Right atrium auricular region (tissue), 2 donors: ENCODE data around the gene THSD7B. TPM values are rescaled to one million over a fixed set of nuclear protein-coding genes. Genes with fewer than 3 reads are reported as not detected.

ENCODE experiments used
- DNase-seq: peaks from one replicate; pipeline ENCODE4 v3.0.0-alpha.2; 2019; ENCODE audit warnings: low spot score
- H3K27ac ChIP-seq, 2 donors: fragments of 200-600 bp; sonication (generic); 1 replicate in 1 of 2; 2 replicates in 1 of 2; pipeline ENCODE4 v1.5.1; 2016 to 2019
- H3K27me3 ChIP-seq, 2 donors: fragments of 200-600 bp; sonication (generic); one replicate each; pipeline versions ENCODE4 v1.5.1 to v1.6.0; 2017 to 2019
- H3K36me3 ChIP-seq: fragments of 200-600 bp; sonication (generic); one replicate; pipeline ENCODE4 v1.5.1; 2016
- H3K4me1 ChIP-seq, 2 donors: fragments of 200-600 bp; sonication (generic); one replicate each; pipeline versions ENCODE4 v1.5.1 to v1.6.0; 2017 to 2019
- H3K4me3 ChIP-seq, 2 donors: fragments of 200-600 bp; sonication (generic); 1 replicate in 1 of 2; 2 replicates in 1 of 2; pipeline ENCODE4 v1.5.1; 2017 to 2019; ENCODE audit warnings: mild to moderate bottlenecking in 1 of 2, moderate library complexity in 1 of 2
- H3K9me3 ChIP-seq, 2 donors: fragments of 200-600 bp; sonication (generic); one replicate each; pipeline ENCODE4 v1.5.1; 2019
- CTCF ChIP-seq, 2 donors: fragments of 200-600 bp; sonication (generic); IDR thresholded peaks; one replicate each; pipeline ENCODE4 v1.5.1; 2019; ENCODE audit warnings: antibody characterized with exemption in 2 of 2
- total RNA-seq, 2 donors: library from RNA; depleted of rRNA; stranded (reverse); fragments of >200 nt; gene quantifications; one replicate each; pipeline ENCODE4 v1.1.0, GENCODE V29; 2016

THSD7B gene
- total RNA-seq, 2 donors from 2014 or later = 0.07 to 0.08 TPM

- no peaks in the 10 kb centered on the region for H3K9me3 ChIP-seq
- H3K36me3 ChIP-seq = no peaks in the 10 kb centered on the region
- H3K27ac ChIP-seq = no peak overlapping the region
- no peak for DNase-seq
- H3K27me3 ChIP-seq = no peaks in the 10 kb centered on the region
- no peaks in the 10 kb centered on the region for H3K4me1 ChIP-seq
- no peak for TF ChIP-seq CTCF (IDR thresholded peaks at IDR 0.05)
- H3K4me3 ChIP-seq = no peak overlapping the region
Measured at GRCh38 chr2:137449454-137449853, 684.1 kb downstream of the THSD7B start.

DNA sequence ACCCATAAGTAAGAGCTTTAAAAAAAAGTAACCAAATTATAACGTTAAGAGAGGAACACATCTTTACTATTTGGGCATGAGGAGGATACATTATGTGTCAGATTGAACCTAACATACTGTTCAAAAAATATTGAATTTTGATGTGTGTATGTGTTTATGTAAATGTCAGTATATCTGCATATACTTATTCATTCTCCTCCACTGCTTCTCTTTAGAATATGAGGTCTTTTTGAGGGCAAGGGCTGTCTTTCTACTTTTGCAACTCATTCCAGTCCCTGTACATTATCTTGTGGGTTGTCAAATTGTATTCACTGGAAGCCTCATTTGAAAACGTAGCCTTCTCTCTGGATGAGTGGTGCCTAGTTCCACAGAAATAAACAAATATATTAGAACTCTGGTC is 689.5 kb downstream of the THSD7B start:
- Histone ChIP-seq H3K9me3 (no peaks in the 10 kb centered on the region), H3K27ac (no peak overlapping the region), H3K27me3 (no peaks in the 10 kb centered on the region), H3K4me1 (no peaks in the 10 kb centered on the region), H3K36me3 (no peaks in the 10 kb centered on the region), H3K4me3 (no peak overlapping the region)
- TF ChIP-seq CTCF (IDR thresholded peaks at IDR 0.05) = no peak
- no peak for DNase-seq

GRCh38 chr2:137467246-137467862 is 702.0 kb downstream of the THSD7B start:
- H3K4me3 ChIP-seq = no peak overlapping the region
- TF ChIP-seq CTCF (IDR thresholded peaks at IDR 0.05) = peak in 1 of 2 donors; percentile 53
- no peaks in the 10 kb centered on the region for H3K27me3 ChIP-seq
- H3K36me3 ChIP-seq = no peaks in the 10 kb centered on the region
- no peaks in the 10 kb centered on the region for H3K4me1 ChIP-seq
- H3K27ac ChIP-seq = no peak overlapping the region
- DNase-seq = no peak
- H3K9me3 ChIP-seq = no peaks in the 10 kb centered on the region

- no peak for DNase-seq
- no peak overlapping the region for H3K4me3 ChIP-seq
Measured at GRCh38 chr2:137493261-137493660, 727.9 kb downstream of the THSD7B start.

DNA sequence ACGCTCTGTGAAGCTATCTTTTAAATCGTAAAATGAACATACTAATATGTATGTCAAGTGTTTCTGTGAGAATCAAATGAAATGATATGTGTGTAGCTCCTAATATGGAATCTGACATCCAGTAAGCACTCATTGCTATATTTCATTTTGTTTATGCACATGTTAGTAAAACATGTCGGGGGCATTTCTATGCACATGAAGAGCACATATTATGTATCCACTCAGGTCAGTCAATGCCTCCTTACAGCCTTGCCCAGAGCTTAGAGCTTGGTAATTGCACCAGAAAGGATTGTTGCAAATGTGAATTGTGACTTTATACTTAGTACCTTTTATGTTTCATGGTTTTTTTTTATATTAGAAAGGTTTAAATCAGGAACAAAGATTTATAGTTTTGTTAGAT is 735.3 kb downstream of the THSD7B start:
- no peaks in the 10 kb centered on the region for H3K36me3 ChIP-seq
- H3K4me1 ChIP-seq = no peaks in the 10 kb centered on the region
- DNase-seq = no peak
- H3K27ac ChIP-seq = no peak overlapping the region
- H3K4me3 ChIP-seq = no peak overlapping the region
- TF ChIP-seq CTCF (IDR thresholded peaks at IDR 0.05) = no peak
- H3K27me3 ChIP-seq = no peaks in the 10 kb centered on the region
- no peaks in the 10 kb centered on the region for H3K9me3 ChIP-seq

More at GRCh38 chr2:137493261-137493660, 727.9 kb downstream of the THSD7B start:
- Histone ChIP-seq H3K27ac (no peak overlapping the region), H3K4me1 (no peaks in the 10 kb centered on the region), H3K9me3 (no peaks in the 10 kb centered on the region), H3K36me3 (no peaks in the 10 kb centered on the region), H3K27me3 (no peaks in the 10 kb centered on the region)
- TF ChIP-seq CTCF (IDR thresholded peaks at IDR 0.05) = no peak

- no peak overlapping the region for H3K27ac ChIP-seq
- no peaks in the 10 kb centered on the region for H3K27me3 ChIP-seq
- H3K4me3 ChIP-seq = no peak overlapping the region
- no peak for TF ChIP-seq CTCF (IDR thresholded peaks at IDR 0.05)
- H3K36me3 ChIP-seq = no peaks in the 10 kb centered on the region
- DNase-seq = no peak
- no peaks in the 10 kb centered on the region for H3K4me1 ChIP-seq
- H3K9me3 ChIP-seq = no peaks in the 10 kb centered on the region
Measured at GRCh38 chr2:137507237-137507636, 741.9 kb downstream of the THSD7B start.
